Neural crest cell (in vitro differentiated cells): Measurements from ENCODE around the gene TM6SF1. TPM values are rescaled to one million over a fixed set of nuclear protein-coding genes. Genes with fewer than 3 reads are reported as not detected.

Experiments used
- DNase-seq: peaks from one replicate; pipeline ENCODE4 v3.0.0; 2021; ENCODE audit warnings: low read depth, mixed read lengths, low spot score
- H3K27ac Mint-ChIP-seq: one replicate; pipeline ENCODE4 v1.8.0; 2021; ENCODE audit warnings: mild to moderate bottlenecking, mixed read lengths; ENCODE audit not compliant: unreplicated experiment
- H3K27me3 Mint-ChIP-seq: 2 replicates; pipeline ENCODE4 v1.8.0; 2021; ENCODE audit warnings: low read depth, mild to moderate bottlenecking, mixed read lengths
- H3K36me3 Mint-ChIP-seq: 2 replicates; pipeline ENCODE4 v1.8.0; 2021; ENCODE audit warnings: low read depth, mild to moderate bottlenecking, mixed read lengths
- H3K4me1 Mint-ChIP-seq: 2 replicates; pipeline ENCODE4 v1.8.0; 2021; ENCODE audit warnings: mixed read lengths
- H3K4me3 Mint-ChIP-seq: one replicate; pipeline ENCODE4 v1.8.0; 2021; ENCODE audit warnings: mild to moderate bottlenecking, mixed read lengths
- H3K9me3 Mint-ChIP-seq: 2 replicates; pipeline ENCODE4 v1.8.0; 2021; ENCODE audit warnings: mixed read lengths
- long read RNA-seq: library from polyadenylated mRNA; unstranded; transcript quantifications from one replicate; pipeline ENCODE4 v2.0.0, GENCODE V29; 2020
- total RNA-seq: library from RNA; stranded (reverse); gene quantifications from 2 replicates; pipeline ENCODE4 v1.2.1, GENCODE V29; 2021
- TF ChIP-seq, protein P1 (sequence below): fragments of 200-600 bp; sonication (generic); conservative IDR thresholded peaks from 2 replicates; pipeline ENCODE4 v1.5.0; 2021; ENCODE audit warnings: antibody characterized with exemption, mild to moderate bottlenecking

The TM6SF1 gene
- 0.16 and 0.25 TPM in 2 replicates for total RNA-seq
- long read RNA-seq, partial matches to known transcripts = 0 of 2 reads
- long read RNA-seq, other reads (novel, unspliced or antisense) = 2 of 2 reads

- Mint-ChIP-seq H3K36me3 (peaks cover 5% of the 10 kb centered on the region), H3K4me1 (peaks cover 10% of the 10 kb centered on the region), H3K27ac (no peak within 1 kb of the TSS), H3K27me3 (peaks cover 69% of the 10 kb centered on the region), H3K9me3 (peaks cover 5% of the 10 kb centered on the region), H3K4me3 (peak within 1 kb of the TSS; percentile 80)
- TF ChIP-seq, protein P1, sequence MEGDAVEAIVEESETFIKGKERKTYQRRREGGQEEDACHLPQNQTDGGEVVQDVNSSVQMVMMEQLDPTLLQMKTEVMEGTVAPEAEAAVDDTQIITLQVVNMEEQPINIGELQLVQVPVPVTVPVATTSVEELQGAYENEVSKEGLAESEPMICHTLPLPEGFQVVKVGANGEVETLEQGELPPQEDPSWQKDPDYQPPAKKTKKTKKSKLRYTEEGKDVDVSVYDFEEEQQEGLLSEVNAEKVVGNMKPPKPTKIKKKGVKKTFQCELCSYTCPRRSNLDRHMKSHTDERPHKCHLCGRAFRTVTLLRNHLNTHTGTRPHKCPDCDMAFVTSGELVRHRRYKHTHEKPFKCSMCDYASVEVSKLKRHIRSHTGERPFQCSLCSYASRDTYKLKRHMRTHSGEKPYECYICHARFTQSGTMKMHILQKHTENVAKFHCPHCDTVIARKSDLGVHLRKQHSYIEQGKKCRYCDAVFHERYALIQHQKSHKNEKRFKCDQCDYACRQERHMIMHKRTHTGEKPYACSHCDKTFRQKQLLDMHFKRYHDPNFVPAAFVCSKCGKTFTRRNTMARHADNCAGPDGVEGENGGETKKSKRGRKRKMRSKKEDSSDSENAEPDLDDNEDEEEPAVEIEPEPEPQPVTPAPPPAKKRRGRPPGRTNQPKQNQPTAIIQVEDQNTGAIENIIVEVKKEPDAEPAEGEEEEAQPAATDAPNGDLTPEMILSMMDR = no peak
- DNase-seq = peak; percentile 16
Observed at GRCh38 chr15:83106994-83107840, at the start of gene TM6SF1. TM6SF1 (plus strand) TSS chr15:83107645; CDS start chr15:83107681, 36 bp downstream.

GRCh38 chr15:83057696-83058376 lies 49.6 kb upstream of the TM6SF1 start:
- no peaks in the 10 kb centered on the region for H3K9me3 Mint-ChIP-seq
- no peaks in the 10 kb centered on the region for H3K27me3 Mint-ChIP-seq
- peaks cover 6% of the 10 kb centered on the region for H3K36me3 Mint-ChIP-seq
- TF ChIP-seq, protein P1 = no peak
- DNase-seq = no peak
- no peaks in the 10 kb centered on the region for H3K4me1 Mint-ChIP-seq
- peak overlapping the region; percentile 5 for H3K27ac Mint-ChIP-seq
- H3K4me3 Mint-ChIP-seq = no peak overlapping the region

- H3K36me3 Mint-ChIP-seq = no peaks in the 10 kb centered on the region
- no peaks in the 10 kb centered on the region for H3K4me1 Mint-ChIP-seq
- TF ChIP-seq, protein P1 = no peak
- no peak for DNase-seq
- H3K27ac Mint-ChIP-seq = no peak overlapping the region
- no peak overlapping the region for H3K4me3 Mint-ChIP-seq
- no peaks in the 10 kb centered on the region for H3K27me3 Mint-ChIP-seq
- H3K9me3 Mint-ChIP-seq = no peaks in the 10 kb centered on the region
Observed at GRCh38 chr15:83061680-83062079, 45.8 kb upstream of the TM6SF1 start.

- Mint-ChIP-seq H3K27ac (no peak overlapping the region), H3K27me3 (no peaks in the 10 kb centered on the region), H3K4me3 (no peak overlapping the region), H3K4me1 (no peaks in the 10 kb centered on the region), H3K36me3 (no peaks in the 10 kb centered on the region), H3K9me3 (no peaks in the 10 kb centered on the region)
- TF ChIP-seq, protein P1 = no peak
- no peak for DNase-seq
Observed at GRCh38 chr15:83062768-83063180, 44.7 kb upstream of the TM6SF1 start.

DNA sequence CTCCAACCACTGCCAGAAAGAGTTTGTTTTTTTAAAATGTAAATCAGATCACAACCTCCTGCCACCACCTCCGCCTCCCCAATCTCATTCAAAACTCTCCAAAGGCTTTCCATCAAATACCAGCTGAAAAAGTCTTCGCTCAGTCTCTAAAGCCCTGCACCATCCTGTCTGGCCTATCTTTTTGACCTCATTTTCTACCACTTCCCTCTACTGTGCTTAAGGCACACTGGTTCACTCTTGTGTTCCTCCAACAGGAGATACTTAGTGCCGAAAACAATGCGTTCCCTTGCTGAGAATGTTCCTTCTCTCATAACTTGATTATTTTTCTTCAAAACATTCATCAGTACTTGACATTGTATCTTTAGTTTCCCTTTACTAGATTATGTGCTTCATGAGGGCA lies 43.9 kb upstream of the TM6SF1 start:
- Mint-ChIP-seq H3K9me3 (no peaks in the 10 kb centered on the region), H3K4me1 (no peaks in the 10 kb centered on the region), H3K36me3 (no peaks in the 10 kb centered on the region), H3K27ac (no peak overlapping the region), H3K27me3 (no peaks in the 10 kb centered on the region), H3K4me3 (no peak overlapping the region)
- TF ChIP-seq, protein P1 = no peak
- no peak for DNase-seq
